GM18907 (cell line): Measurements from ENCODE around the gene SP6.

Source experiments
- ATAC-seq: cut with Tn5 transposase; IDR thresholded peaks from one replicate; pipeline ENCODE4 v1.9.1; 2021; ENCODE audit warnings: mild to moderate bottlenecking, moderate library complexity; ENCODE audit not compliant: unreplicated experiment

The SP6 gene

DNA sequence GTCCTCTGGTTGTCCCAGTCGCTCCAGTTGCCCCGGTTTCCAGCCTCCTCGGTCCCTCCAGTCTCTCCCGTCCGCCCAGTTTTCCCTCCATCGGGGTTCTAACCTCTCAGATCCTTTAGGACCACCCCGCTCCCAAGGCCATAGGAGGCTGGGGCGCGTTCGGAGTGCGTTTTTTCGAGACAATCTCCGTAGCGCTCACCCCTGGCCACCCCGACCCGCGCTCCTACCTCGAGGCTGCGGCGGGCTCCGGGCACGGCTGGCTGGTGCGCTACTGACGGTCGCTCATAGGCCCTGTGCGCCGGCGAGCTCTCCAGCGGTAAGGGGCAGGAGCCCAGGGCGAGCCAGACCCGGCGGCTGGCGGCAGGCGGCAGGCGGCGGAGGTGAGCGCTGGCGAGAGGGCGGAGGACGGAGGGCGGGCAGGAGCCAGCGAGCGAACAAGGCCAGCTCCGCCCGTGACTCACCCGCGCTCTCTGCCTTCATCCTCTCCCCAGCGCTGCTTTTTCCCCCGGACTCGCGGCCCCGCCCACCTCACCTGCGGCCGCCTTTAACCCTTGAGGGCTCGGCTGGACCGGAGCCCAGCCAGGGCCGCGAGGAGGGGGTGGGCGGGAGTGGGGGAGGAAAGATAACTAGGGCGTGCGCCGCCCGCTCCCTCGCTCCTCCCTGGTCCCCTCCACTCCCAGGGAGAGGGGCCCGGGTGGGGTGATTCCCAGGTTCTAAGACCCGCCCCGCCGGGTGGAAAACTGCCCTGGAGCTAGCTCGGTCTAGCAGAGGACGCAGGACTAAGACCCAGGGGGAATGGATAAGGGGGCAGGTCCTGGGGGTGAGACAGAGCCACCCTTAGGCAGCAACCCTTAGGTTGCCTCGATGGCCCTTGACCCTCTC is at the start of gene SP6:
Gene SP6 (minus strand): TSS at position 472 of the 882 bp plus-strand sequence. CDS start 2,734 bp downstream, outside the sequence.
- no peak for ATAC-seq

DNA sequence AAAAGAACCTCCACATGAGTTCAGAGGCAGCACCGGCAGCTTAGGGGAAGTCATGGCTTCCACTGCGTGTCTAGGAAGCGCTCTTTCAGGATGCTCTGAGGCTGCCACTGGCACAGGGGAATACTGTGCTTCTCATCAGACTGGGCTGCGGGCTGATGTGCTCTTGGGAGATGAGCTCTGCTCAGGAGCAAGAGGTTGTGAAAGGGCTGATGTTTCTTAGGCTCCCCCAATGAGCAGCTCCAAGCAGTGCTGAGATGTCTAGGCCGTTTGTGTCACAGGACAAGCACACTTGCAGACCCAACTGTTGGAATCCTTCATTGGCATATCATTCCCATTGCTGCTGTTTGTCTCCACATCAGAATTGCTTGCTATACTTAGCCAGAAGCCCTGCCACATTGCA is 48.7 kb upstream of the SP6 start:
- ATAC-seq, result no peak

- ATAC-seq, result no peak
Measured at GRCh38 chr17:47898241-47898640, 47.3 kb upstream of the SP6 start.

DNA sequence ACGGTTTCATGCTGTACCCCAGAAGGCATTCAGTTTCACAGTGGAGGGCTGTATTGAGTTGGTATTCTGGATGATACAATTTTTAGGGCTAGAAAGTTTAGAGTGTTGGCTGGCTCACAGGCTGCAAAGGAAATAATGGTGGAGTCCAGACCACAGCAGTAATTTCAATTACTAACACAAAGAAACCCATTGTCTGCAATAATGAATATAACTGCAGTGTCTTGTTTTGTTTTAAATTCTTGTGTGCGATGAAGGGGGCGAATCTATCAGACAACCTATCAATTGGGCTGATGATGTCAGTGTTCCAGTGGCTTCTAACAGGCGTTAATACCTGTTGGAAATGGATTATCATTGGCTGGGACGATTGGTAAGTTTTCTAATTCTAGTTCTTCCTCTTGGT is 46.6 kb upstream of the SP6 start:
- no peak for ATAC-seq

DNA sequence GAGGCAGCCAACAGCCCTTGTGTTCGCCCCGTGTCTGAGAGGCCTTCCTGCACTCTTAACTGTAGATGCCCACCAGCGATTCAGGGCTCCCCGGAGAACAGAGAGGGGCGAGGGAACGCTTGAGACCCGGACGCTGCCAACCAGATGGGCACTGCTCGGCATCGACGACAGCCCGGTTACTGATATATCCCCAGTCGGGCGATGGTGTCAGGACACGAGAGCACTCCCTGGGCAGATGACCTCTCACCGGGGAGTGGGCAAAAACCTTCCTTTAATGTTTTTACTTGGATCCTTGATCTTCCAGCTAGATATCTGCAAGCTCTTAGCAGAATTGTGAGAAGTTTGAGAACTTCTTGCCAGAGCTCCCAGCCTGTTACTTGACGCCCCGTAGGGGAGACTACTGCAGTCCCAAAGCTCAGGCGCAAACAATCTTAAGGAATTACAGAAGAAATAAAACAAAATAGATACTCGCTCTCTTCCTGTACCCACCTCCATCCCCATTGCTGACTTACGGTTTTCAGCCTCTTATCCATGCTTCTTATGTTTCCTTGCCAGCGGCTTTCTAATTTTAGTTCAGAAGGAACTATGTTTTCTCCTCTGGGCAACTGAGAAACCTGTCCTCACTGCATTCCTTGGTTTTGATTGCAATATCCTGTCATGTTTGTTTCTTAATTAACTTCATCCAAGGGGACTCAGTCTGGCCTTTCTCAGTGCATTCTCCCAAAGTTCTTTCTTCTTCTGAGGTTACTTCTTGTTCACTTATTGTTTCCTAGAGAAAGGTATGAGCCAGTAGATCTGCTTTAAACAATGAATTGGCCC is 45.9 kb upstream of the SP6 start:
- ATAC-seq, result no peak

DNA sequence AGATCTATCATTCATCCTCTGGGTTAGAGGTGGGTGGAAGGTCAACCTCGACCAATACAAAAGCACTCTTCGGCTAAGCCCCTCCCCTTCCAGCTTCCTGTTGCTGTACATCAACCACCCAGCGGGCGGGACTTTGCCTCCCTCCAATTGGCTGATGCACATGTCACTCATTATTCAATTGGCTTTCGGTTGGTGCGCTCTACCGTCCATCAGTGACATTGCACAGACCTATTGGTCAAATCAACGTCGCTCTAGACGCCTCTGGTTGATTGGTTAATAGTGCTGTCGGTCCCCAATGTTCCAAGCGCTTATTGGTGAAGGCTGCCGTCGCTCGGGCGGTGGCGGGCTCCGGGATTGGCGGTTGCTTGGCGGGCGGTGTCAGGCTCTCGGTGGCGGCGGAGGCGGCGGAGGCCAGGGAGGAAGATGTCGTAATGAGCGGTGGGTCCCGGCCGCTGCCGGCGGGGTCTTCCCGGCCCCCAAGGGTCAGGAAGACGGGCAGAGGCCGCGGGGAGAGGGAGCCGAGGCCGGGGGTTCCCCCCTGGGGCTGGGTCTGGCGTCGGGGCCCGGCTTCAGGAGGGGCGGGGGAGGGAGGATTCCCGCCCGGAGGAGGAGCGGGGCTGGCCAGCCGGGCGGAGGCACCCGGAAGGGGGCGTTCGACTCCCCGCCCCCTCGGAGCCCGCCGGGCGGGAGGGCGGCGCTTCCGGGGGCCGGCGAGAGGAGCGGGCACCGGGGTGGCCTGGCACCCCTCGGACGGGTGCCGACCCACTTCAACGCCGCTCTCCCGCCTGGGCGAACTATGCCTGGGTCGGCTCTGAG is 45.1 kb upstream of the SP6 start, which contains the start of gene SP2:
Gene SP2 (plus strand): TSS at position 381 of the 816 bp plus-strand sequence. CDS start 51 bp downstream, at position 432.
- peak; percentile 91 for ATAC-seq

DNA sequence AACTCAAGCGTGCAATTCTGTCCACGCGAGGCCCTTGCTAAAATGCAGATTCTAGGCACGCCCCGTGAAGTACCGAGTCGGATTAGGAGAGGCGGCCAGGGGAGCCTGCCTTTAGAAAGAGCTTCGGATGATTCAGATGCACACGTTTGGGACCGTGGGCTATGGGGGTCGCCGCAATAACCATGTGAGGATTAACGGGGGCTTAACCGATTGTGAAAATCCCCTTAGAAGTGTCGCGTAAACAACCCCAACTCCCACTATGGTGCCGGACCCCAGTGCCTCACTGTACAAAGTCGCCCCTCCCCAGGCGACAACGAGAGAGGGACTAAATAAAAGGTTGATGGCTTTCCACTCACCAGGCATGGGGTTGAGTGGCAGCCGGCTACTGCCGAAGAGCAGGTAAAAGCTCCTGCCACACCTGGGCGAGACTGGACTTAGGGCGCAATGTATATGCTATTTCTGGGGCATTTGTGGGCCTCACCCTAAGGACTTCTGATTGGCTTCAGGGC is 44.4 kb upstream of the SP6 start:
- no peak for ATAC-seq

- no peak for ATAC-seq
Measured at GRCh38 chr17:47894498-47895346, 43.8 kb upstream of the SP6 start.

DNA sequence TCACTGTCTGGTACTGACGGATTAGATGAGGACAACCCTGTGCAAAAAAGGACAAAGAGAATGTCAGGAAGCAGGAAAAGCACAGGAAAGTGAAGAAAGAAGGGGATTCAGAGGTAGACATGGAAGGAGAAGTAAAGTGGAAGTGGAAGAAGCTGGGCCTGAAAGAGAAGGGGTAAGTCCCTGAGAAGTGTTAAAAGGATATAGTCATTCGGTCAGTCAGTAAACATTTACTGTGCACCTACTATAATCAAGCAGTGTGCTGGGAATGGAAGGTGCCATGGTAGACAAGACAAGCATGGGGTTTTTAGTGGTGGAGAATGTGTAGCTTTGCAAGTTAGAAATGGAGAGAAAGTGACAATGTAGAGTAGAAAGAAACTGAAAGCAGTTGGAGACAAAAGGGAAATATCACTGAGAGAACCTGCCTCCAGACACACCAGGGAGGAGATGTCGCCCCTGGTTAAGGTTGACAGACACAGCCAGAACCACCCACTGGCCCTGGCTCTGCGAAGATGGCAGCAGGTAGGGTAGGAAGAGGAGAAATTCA is 40.7 kb upstream of the SP6 start:
- no peak for ATAC-seq

GRCh38 chr17:47889734-47890529 is 39.0 kb upstream of the SP6 start:
- ATAC-seq, result no peak

GRCh38 chr17:47888293-47888692 is 37.3 kb upstream of the SP6 start:
- ATAC-seq, result no peak

GRCh38 chr17:47884905-47885730 is 34.2 kb upstream of the SP6 start:
- ATAC-seq, result no peak

GRCh38 chr17:47884427-47884740 is 33.4 kb upstream of the SP6 start:
- ATAC-seq, result no peak

DNA sequence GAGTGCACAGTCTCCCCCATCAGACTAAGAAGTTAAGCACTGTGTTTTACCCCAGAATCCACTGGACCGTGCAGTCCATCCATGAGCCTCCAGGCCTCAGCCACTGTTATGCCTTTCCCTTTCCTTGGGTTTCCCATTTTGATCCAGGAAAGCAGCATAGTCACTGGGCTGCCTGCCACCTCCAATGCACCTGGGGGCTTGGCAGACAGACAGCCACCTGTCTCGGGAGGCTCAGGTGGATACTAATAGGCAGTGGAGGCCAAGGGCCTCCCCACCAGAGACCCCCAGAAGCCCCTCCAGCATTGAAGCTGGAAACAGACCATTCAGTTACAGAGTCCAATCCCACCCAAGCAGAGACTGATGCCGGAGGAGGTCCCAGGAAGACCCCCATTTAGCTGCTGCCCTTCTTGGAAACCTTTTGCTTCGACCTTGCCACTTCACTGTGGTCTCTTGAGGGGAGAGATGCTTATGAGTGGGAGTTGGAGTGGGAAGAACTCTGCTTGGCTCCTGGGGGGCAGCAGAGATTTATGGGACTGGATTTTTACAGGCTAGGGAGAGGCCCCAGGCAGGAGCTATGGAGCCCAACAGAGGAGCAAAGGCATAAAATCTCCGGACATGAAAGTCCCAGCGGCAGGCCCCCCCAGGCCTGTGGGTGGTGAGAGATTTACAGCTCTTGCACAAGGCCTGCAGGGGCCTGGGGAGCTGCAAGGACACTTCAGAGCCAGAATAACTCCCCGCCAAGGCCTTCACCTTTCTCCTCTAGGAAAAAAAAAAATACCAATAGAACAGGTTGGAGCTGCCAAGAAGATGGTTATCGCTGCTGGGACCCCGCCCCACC is 32.8 kb upstream of the SP6 start:
- ATAC-seq, result no peak

- no peak for ATAC-seq
Measured at GRCh38 chr17:47882695-47883588, 32.0 kb upstream of the SP6 start.

DNA sequence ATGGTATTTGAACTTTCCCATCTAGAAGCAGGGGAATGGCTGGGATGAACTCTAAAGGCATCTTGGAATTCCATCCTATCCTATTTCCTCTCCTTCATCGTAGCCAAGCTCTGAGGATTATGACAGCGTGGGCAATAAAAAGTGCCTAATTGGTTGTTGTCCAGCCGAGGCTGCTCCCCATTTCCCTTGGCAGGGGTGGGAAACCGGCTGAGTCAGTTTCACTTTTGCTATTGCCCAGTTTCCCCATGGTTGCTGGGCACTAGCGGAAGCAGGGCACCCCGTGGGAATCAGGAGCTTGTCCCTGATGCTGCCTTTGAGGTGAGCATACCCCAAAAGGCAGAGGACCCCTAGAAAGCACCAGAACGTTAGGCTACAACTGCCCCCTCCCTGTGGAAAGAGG is 31.3 kb upstream of the SP6 start:
- no peak for ATAC-seq
